Measurements from ENCODE around the gene CPHXL.

CPHXL gene

GRCh38 chr16:75701361-75701760 is 24.9 kb downstream of the CPHXL start, which contains the start of gene DUXB:
Gene DUXB, minus strand, starts transcription at chr16:75701461. Its CDS starts 43 bp downstream, at chr16:75701418.
- no peak within 1 kb of the TSS for H3K27ac ChIP-seq (ENCODE audit: low read depth, low read length)
- no peak within 1 kb of the TSS for H3K4me3 ChIP-seq (ENCODE audit: low read length)
- DNase-seq = no peak
- no peak within 1 kb of the TSS for H3K18ac ChIP-seq (ENCODE audit: low read length)
- no peak within 1 kb of the TSS for H2BK120ac ChIP-seq (ENCODE audit: low read depth, low read length)
- no peak within 1 kb of the TSS for H2BK15ac ChIP-seq (replicated peaks; ENCODE audit: low read depth)
- H2BK5ac ChIP-seq (ENCODE audit: low read length) = no peak within 1 kb of the TSS
- no peak within 1 kb of the TSS for H3K56ac ChIP-seq (ENCODE audit: low read length)
- no peak within 1 kb of the TSS for H2AK5ac ChIP-seq (ENCODE audit: low read length)
- no peak within 1 kb of the TSS for H3K9ac ChIP-seq (ENCODE audit: low read length)
- H3K79me2 ChIP-seq (ENCODE audit: control insufficient read depth, insufficient read depth, low read length) = no peaks in the 10 kb centered on the region
- H3K27me3 ChIP-seq (ENCODE audit: insufficient read depth, low read length, poor library complexity) = no peaks in the 10 kb centered on the region
- no CpG with 5 or more reads among the region's 5 CpGs for WGBS (ENCODE audit: extremely low coverage, insufficient coverage, low lambda C conversion rate)
- no peak within 1 kb of the TSS for H3K4ac ChIP-seq (ENCODE audit: low read depth, low read length)
- no peak within 1 kb of the TSS for H3K23ac ChIP-seq (ENCODE audit: low read length)
- no peaks in the 10 kb centered on the region for H3K4me1 ChIP-seq (ENCODE audit: control insufficient read depth, low read depth, low read length)
- H3K79me1 ChIP-seq (ENCODE audit: low read length) = no peaks in the 10 kb centered on the region
- no peak within 1 kb of the TSS for H4K5ac ChIP-seq (ENCODE audit: low read length)
- no peak within 1 kb of the TSS for H3K4me2 ChIP-seq (ENCODE audit: low read length)
- H4K8ac ChIP-seq (ENCODE audit: low read depth, low read length) = no peak within 1 kb of the TSS
- no peaks in the 10 kb centered on the region for H3K36me3 ChIP-seq (ENCODE audit: control insufficient read depth, insufficient read depth, low read length)

- H3K27ac ChIP-seq (ENCODE audit: low read depth, low read length) = no peak overlapping the region
- no peak overlapping the region for H3K18ac ChIP-seq (ENCODE audit: low read length)
- H3K79me1 ChIP-seq (ENCODE audit: low read length) = no peaks in the 10 kb centered on the region
- no peak for DNase-seq
- H4K8ac ChIP-seq (ENCODE audit: low read depth, low read length) = no peak overlapping the region
- H3K79me2 ChIP-seq (ENCODE audit: control insufficient read depth, insufficient read depth, low read length) = no peaks in the 10 kb centered on the region
- no CpG with 5 or more reads among the region's 5 CpGs for WGBS (ENCODE audit: extremely low coverage, insufficient coverage, low lambda C conversion rate)
- H3K36me3 ChIP-seq (ENCODE audit: control insufficient read depth, insufficient read depth, low read length) = no peaks in the 10 kb centered on the region
- no peak overlapping the region for H2BK15ac ChIP-seq (replicated peaks; ENCODE audit: low read depth)
- H3K4me1 ChIP-seq (ENCODE audit: control insufficient read depth, low read depth, low read length) = no peaks in the 10 kb centered on the region
- no peak overlapping the region for H3K23ac ChIP-seq (ENCODE audit: low read length)
- no peak overlapping the region for H2BK120ac ChIP-seq (ENCODE audit: low read depth, low read length)
- H3K56ac ChIP-seq (ENCODE audit: low read length) = no peak overlapping the region
- H2BK5ac ChIP-seq (ENCODE audit: low read length) = no peak overlapping the region
- no peak overlapping the region for H2AK5ac ChIP-seq (ENCODE audit: low read length)
- no peak overlapping the region for H3K4me2 ChIP-seq (ENCODE audit: low read length)
- H3K9ac ChIP-seq (ENCODE audit: low read length) = no peak overlapping the region
- no peak overlapping the region for H4K5ac ChIP-seq (ENCODE audit: low read length)
- no peak overlapping the region for H3K4me3 ChIP-seq (ENCODE audit: low read length)
- no peaks in the 10 kb centered on the region for H3K27me3 ChIP-seq (ENCODE audit: insufficient read depth, low read length, poor library complexity)
- H3K4ac ChIP-seq (ENCODE audit: low read depth, low read length) = no peak overlapping the region
Observed at GRCh38 chr16:75697571-75697970, 28.7 kb downstream of the CPHXL start.

DNA sequence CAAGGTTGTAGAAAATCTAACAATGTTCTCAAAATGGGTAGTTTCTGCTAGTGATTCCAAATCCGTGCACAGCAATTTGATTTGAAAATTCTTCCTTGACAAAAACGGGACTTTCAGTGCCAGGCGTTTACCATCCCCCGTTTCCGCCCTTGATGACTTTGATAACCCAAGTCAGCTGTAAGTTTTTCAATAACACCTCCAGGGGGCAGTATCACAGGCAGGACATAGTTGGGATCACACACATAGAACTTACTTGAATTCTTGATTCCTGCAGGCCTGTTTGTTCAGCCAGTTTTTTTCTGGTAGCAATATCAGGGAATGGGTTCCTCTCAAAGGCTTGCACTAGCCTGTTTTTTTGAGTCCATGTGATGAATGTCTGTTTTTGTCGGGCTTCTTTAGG is 30.6 kb downstream of the CPHXL start:
- Histone ChIP-seq H3K23ac (ENCODE audit: low read length) (no peak overlapping the region), H3K79me1 (ENCODE audit: low read length) (no peaks in the 10 kb centered on the region), H3K4ac (ENCODE audit: low read depth, low read length) (no peak overlapping the region), H2BK120ac (ENCODE audit: low read depth, low read length) (no peak overlapping the region), H3K27me3 (ENCODE audit: insufficient read depth, low read length, poor library complexity) (no peaks in the 10 kb centered on the region), H2BK15ac (replicated peaks; ENCODE audit: low read depth) (no peak overlapping the region), H4K5ac (ENCODE audit: low read length) (no peak overlapping the region), H2BK5ac (ENCODE audit: low read length) (no peak overlapping the region), H4K8ac (ENCODE audit: low read depth, low read length) (no peak overlapping the region), H3K18ac (ENCODE audit: low read length) (no peak overlapping the region), H3K36me3 (ENCODE audit: control insufficient read depth, insufficient read depth, low read length) (no peaks in the 10 kb centered on the region), H3K79me2 (ENCODE audit: control insufficient read depth, insufficient read depth, low read length) (no peaks in the 10 kb centered on the region), H3K4me1 (ENCODE audit: control insufficient read depth, low read depth, low read length) (no peaks in the 10 kb centered on the region), H3K27ac (ENCODE audit: low read depth, low read length) (no peak overlapping the region), H3K9ac (ENCODE audit: low read length) (no peak overlapping the region), H3K4me3 (ENCODE audit: low read length) (no peak overlapping the region), H3K56ac (ENCODE audit: low read length) (no peak overlapping the region), H3K4me2 (ENCODE audit: low read length) (no peak overlapping the region), H2AK5ac (ENCODE audit: low read length) (no peak overlapping the region)
- WGBS (ENCODE audit: extremely low coverage, insufficient coverage, low lambda C conversion rate) = no CpG with 5 or more reads among the region's 6 CpGs
- DNase-seq = peak; percentile 44

DNA sequence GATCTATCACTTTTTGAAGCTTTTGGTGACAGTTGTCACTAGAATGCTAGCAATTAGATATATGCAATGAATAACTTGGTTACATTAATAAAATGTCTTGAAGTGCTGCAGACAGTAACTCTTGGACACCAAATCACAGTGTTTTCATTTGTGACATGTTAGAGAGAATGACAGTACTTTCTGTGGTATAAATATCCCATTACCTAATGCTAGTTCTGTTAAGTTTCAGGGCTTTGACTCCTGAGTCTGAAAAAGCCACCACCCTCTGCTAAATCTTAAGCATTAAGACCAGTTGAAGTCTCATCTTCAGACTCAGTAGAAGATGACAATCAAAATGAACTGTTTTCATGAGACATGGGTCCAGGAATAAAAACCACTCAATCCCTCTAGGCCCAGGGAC is 38.9 kb downstream of the CPHXL start:
- no peak for DNase-seq
- Histone ChIP-seq H3K79me1 (ENCODE audit: low read length) (no peaks in the 10 kb centered on the region), H3K4me2 (ENCODE audit: low read length) (no peak overlapping the region), H2BK120ac (ENCODE audit: low read depth, low read length) (no peak overlapping the region), H3K36me3 (ENCODE audit: control insufficient read depth, insufficient read depth, low read length) (no peaks in the 10 kb centered on the region), H2BK15ac (replicated peaks; ENCODE audit: low read depth) (no peak overlapping the region), H3K27ac (ENCODE audit: low read depth, low read length) (no peak overlapping the region), H4K8ac (ENCODE audit: low read depth, low read length) (no peak overlapping the region), H2AK5ac (ENCODE audit: low read length) (no peak overlapping the region), H2BK5ac (ENCODE audit: low read length) (no peak overlapping the region), H3K18ac (ENCODE audit: low read length) (no peak overlapping the region), H3K23ac (ENCODE audit: low read length) (no peak overlapping the region), H3K27me3 (ENCODE audit: insufficient read depth, low read length, poor library complexity) (no peaks in the 10 kb centered on the region), H3K4me3 (ENCODE audit: low read length) (no peak overlapping the region), H3K79me2 (ENCODE audit: control insufficient read depth, insufficient read depth, low read length) (no peaks in the 10 kb centered on the region), H3K9ac (ENCODE audit: low read length) (no peak overlapping the region), H3K56ac (ENCODE audit: low read length) (no peak overlapping the region), H3K4me1 (ENCODE audit: control insufficient read depth, low read depth, low read length) (no peaks in the 10 kb centered on the region), H4K5ac (ENCODE audit: low read length) (no peak overlapping the region), H3K4ac (ENCODE audit: low read depth, low read length) (no peak overlapping the region)

GRCh38 chr16:75682308-75682707 is 44.0 kb downstream of the CPHXL start:
- Histone ChIP-seq H3K4me2 (ENCODE audit: low read length) (no peak overlapping the region), H3K79me1 (ENCODE audit: low read length) (no peaks in the 10 kb centered on the region), H3K27me3 (ENCODE audit: insufficient read depth, low read length, poor library complexity) (no peaks in the 10 kb centered on the region), H2BK15ac (replicated peaks; ENCODE audit: low read depth) (no peak overlapping the region), H3K27ac (ENCODE audit: low read depth, low read length) (no peak overlapping the region), H2AK5ac (ENCODE audit: low read length) (no peak overlapping the region), H3K9ac (ENCODE audit: low read length) (no peak overlapping the region), H3K36me3 (ENCODE audit: control insufficient read depth, insufficient read depth, low read length) (no peaks in the 10 kb centered on the region), H3K79me2 (ENCODE audit: control insufficient read depth, insufficient read depth, low read length) (no peaks in the 10 kb centered on the region), H4K5ac (ENCODE audit: low read length) (no peak overlapping the region), H4K8ac (ENCODE audit: low read depth, low read length) (no peak overlapping the region), H2BK120ac (ENCODE audit: low read depth, low read length) (no peak overlapping the region), H3K4me1 (ENCODE audit: control insufficient read depth, low read depth, low read length) (no peaks in the 10 kb centered on the region), H3K56ac (ENCODE audit: low read length) (no peak overlapping the region), H3K4me3 (ENCODE audit: low read length) (no peak overlapping the region), H3K23ac (ENCODE audit: low read length) (no peak overlapping the region), H3K4ac (ENCODE audit: low read depth, low read length) (no peak overlapping the region), H3K18ac (ENCODE audit: low read length) (no peak overlapping the region), H2BK5ac (ENCODE audit: low read length) (no peak overlapping the region)
- WGBS (ENCODE audit: extremely low coverage, insufficient coverage, low lambda C conversion rate) = no CpG with 5 or more reads among the region's 14 CpGs
- DNase-seq = no peak

GRCh38 chr16:75679366-75679765 is 46.9 kb downstream of the CPHXL start:
- Histone ChIP-seq H2BK5ac (ENCODE audit: low read length) (no peak overlapping the region), H2BK120ac (ENCODE audit: low read depth, low read length) (no peak overlapping the region), H3K56ac (ENCODE audit: low read length) (no peak overlapping the region), H4K5ac (ENCODE audit: low read length) (no peak overlapping the region), H3K79me1 (ENCODE audit: low read length) (no peaks in the 10 kb centered on the region), H3K27me3 (ENCODE audit: insufficient read depth, low read length, poor library complexity) (no peaks in the 10 kb centered on the region), H2BK15ac (replicated peaks; ENCODE audit: low read depth) (no peak overlapping the region), H3K79me2 (ENCODE audit: control insufficient read depth, insufficient read depth, low read length) (no peaks in the 10 kb centered on the region), H2AK5ac (ENCODE audit: low read length) (no peak overlapping the region), H3K23ac (ENCODE audit: low read length) (no peak overlapping the region), H3K4me2 (ENCODE audit: low read length) (no peak overlapping the region), H3K4me1 (ENCODE audit: control insufficient read depth, low read depth, low read length) (no peaks in the 10 kb centered on the region), H3K18ac (ENCODE audit: low read length) (no peak overlapping the region), H3K4me3 (ENCODE audit: low read length) (no peak overlapping the region), H3K4ac (ENCODE audit: low read depth, low read length) (no peak overlapping the region), H3K27ac (ENCODE audit: low read depth, low read length) (no peak overlapping the region), H3K9ac (ENCODE audit: low read length) (no peak overlapping the region), H3K36me3 (ENCODE audit: control insufficient read depth, insufficient read depth, low read length) (no peaks in the 10 kb centered on the region), H4K8ac (ENCODE audit: low read depth, low read length) (no peak overlapping the region)
- no peak for DNase-seq
- no CpG with 5 or more reads among the region's 5 CpGs for WGBS (ENCODE audit: extremely low coverage, insufficient coverage, low lambda C conversion rate)

Measured in mesendoderm (in vitro differentiated cells).